Prostate gland (tissue), 2 donors: ENCODE measurements around the gene SLC43A2.

ENCODE experiments used
- CTCF ChIP-seq, 4 experiments: fragments of 200-600 bp in 2 of 4; fragments of 450-650 bp in 2 of 4; sonication (generic) in 2 of 4; IDR thresholded peaks; 1 replicate in 3 of 4; 2 replicates in 1 of 4; pipeline ENCODE4 v1.5.1; 2016 to 2019; ENCODE audit warnings: antibody characterized with exemption in 4 of 4, mild to moderate bottlenecking in 2 of 4, moderate library complexity in 2 of 4
- POLR2AphosphoS5 ChIP-seq: sonication (generic); formaldehyde crosslinking; IDR thresholded peaks from one replicate; pipeline ENCODE4 v1.6.1; 2017; ENCODE audit warnings: antibody characterized with exemption

GRCh38 chr17:1561420-1562175, 67.0 kb downstream of the SLC43A2 start:
- TF ChIP-seq CTCF (IDR thresholded peaks at IDR 0.05) (peak in 2 of 4 experiments; percentile 34 to 38), POLR2AphosphoS5 (no peak)
